ENCODE measurements around the gene TAX1BP3. TPM values are rescaled to one million over a fixed set of nuclear protein-coding genes. Genes with fewer than 3 reads are reported as not detected.
A peak's percentile ranks its signal among the peaks of the same experiment; 100 is the strongest.

TAX1BP3 gene
- total and polyA plus RNA-seq, 2 of the 13 experiments (the other 11 are each of a cell fraction or from before 2014, with no cell fraction given), result 16.7 to 45.1 TPM

DNA sequence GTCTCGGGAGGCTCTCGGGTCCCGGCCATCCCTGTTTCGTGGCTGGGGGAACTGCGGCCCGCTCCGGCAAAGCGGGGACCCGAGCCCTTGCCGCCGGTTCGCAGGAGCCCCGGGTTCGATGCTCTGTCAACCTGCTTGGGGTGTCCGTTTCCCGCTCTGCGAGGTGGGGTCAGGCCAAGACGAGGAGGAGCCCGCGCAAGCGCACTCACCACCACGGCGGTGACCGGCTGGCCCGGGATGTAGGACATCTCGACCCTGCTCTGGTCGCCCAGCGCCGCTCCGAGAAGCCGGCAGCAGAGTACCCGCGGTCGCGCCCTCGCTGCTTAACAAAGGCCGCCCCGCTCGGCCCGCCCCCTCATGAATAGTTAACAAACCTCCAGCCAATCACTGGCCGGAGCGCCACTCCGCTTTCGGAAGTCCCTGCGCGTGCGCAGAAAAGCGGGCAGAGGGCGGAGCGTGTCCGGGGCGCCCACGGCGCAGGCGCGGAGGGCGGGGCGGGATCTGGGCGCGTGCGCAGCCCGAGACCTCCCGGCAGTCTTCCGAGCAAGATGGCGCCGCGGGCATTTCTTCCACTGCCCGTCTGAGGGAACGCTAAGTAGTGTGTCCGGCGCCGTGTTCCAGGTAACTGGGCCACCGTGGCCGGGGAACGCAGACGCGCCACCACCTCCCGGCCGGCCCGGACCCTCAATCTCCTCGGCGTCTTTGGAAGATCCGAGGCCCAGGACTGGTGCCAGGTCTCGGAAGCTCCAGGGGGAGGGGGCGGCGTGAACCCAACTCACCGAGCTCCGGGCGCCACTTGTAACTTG lies at the start of gene TAX1BP3, which contains the start of gene EMC6 (continued):
- TF ChIP-seq, protein P1, sequence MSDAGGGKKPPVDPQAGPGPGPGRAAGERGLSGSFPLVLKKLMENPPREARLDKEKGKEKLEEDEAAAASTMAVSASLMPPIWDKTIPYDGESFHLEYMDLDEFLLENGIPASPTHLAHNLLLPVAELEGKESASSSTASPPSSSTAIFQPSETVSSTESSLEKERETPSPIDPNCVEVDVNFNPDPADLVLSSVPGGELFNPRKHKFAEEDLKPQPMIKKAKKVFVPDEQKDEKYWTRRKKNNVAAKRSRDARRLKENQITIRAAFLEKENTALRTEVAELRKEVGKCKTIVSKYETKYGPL (CRISPR knock-in tag; IDR thresholded peaks at IDR 0.05), result no peak; the same call in 1 of the 2 replicates
- TF ChIP-seq BORCS8-MEF2B (CRISPR knock-in tag; IDR thresholded peaks at IDR 0.05) (peak; percentile 47; the same call in 1 of the 2 replicates), ZNF878 (CRISPR knock-in tag; IDR thresholded peaks at IDR 0.05) (no peak), ZFP37 (CRISPR knock-in tag; IDR thresholded peaks at IDR 0.05; ENCODE audit: borderline replicate concordance) (no peak; the same call in 1 of the 2 replicates), ZNF432 (CRISPR knock-in tag; IDR thresholded peaks at IDR 0.05; ENCODE audit: borderline replicate concordance) (no peak), SMYD3 (CRISPR knock-in tag; IDR thresholded peaks at IDR 0.05) (0 out of 2 replicates have a peak, but pooled peaks have one; percentile 67), ZNF460 (CRISPR knock-in tag; IDR thresholded peaks at IDR 0.05; ENCODE audit: borderline replicate concordance) (no peak), ZSCAN12 (CRISPR knock-in tag; IDR thresholded peaks at IDR 0.05) (peak; percentile 80; the same call in 1 of the 2 replicates), ZNF747 (CRISPR knock-in tag; IDR thresholded peaks at IDR 0.05; ENCODE audit: borderline replicate concordance) (no peak), GATA4 (IDR thresholded peaks at IDR 0.05; ENCODE audit: borderline replicate concordance, low read depth) (peak; percentile 88), ZNF329 (CRISPR knock-in tag; IDR thresholded peaks at IDR 0.05; ENCODE audit: low read depth) (0 out of 2 replicates have a peak, but pooled peaks have one; percentile 50), FOXC1 (CRISPR knock-in tag; IDR thresholded peaks at IDR 0.05; ENCODE audit: borderline replicate concordance) (peak; percentile 67; the same call in 1 of the 2 replicates), GATAD2A (CRISPR knock-in tag; IDR thresholded peaks at IDR 0.05) (no peak; the same call in 1 of the 2 replicates), HOXA5 (CRISPR knock-in tag; IDR thresholded peaks at IDR 0.05) (peak; percentile 66; the same call in 1 of the 2 replicates), ZFAT (CRISPR knock-in tag; conservative IDR thresholded peaks at IDR 0.05) (peak; percentile 80; the same call in 1 of the 2 replicates), JUN (CRISPR knock-in tag; IDR thresholded peaks at IDR 0.05) (peak; percentile 12; the same call in 1 of the 2 replicates), U2AF2 (IDR thresholded peaks at IDR 0.05; ENCODE audit: low read depth, low read length) (no peak), TGIF2 (CRISPR knock-in tag; IDR thresholded peaks at IDR 0.05) (peak; percentile 49; the same call in 1 of the 2 replicates)
- TF ChIP-seq, protein P2, sequence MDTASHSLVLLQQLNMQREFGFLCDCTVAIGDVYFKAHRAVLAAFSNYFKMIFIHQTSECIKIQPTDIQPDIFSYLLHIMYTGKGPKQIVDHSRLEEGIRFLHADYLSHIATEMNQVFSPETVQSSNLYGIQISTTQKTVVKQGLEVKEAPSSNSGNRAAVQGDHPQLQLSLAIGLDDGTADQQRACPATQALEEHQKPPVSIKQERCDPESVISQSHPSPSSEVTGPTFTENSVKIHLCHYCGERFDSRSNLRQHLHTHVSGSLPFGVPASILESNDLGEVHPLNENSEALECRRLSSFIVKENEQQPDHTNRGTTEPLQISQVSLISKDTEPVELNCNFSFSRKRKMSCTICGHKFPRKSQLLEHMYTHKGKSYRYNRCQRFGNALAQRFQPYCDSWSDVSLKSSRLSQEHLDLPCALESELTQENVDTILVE (CRISPR knock-in tag; IDR thresholded peaks at IDR 0.05), result peak; percentile 47; the same call in 1 of the 2 replicates
- TF ChIP-seq, protein P3, sequence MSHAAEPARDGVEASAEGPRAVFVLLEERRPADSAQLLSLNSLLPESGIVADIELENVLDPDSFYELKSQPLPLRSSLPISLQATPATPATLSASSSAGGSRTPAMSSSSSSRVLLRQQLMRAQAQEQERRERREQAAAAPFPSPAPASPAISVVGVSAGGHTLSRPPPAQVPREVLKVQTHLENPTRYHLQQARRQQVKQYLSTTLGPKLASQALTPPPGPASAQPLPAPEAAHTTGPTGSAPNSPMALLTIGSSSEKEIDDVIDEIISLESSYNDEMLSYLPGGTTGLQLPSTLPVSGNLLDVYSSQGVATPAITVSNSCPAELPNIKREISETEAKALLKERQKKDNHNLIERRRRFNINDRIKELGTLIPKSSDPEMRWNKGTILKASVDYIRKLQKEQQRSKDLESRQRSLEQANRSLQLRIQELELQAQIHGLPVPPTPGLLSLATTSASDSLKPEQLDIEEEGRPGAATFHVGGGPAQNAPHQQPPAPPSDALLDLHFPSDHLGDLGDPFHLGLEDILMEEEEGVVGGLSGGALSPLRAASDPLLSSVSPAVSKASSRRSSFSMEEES (CRISPR knock-in tag; IDR thresholded peaks at IDR 0.05), result 0 out of 2 replicates have a peak, but pooled peaks have one; percentile 22
- TF ChIP-seq, protein P4, sequence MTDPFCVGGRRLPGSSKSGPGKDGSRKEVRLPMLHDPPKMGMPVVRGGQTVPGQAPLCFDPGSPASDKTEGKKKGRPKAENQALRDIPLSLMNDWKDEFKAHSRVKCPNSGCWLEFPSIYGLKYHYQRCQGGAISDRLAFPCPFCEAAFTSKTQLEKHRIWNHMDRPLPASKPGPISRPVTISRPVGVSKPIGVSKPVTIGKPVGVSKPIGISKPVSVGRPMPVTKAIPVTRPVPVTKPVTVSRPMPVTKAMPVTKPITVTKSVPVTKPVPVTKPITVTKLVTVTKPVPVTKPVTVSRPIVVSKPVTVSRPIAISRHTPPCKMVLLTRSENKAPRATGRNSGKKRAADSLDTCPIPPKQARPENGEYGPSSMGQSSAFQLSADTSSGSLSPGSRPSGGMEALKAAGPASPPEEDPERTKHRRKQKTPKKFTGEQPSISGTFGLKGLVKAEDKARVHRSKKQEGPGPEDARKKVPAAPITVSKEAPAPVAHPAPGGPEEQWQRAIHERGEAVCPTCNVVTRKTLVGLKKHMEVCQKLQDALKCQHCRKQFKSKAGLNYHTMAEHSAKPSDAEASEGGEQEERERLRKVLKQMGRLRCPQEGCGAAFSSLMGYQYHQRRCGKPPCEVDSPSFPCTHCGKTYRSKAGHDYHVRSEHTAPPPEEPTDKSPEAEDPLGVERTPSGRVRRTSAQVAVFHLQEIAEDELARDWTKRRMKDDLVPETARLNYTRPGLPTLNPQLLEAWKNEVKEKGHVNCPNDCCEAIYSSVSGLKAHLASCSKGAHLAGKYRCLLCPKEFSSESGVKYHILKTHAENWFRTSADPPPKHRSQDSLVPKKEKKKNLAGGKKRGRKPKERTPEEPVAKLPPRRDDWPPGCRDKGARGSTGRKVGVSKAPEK (CRISPR knock-in tag; IDR thresholded peaks at IDR 0.05; ENCODE audit: borderline replicate concordance), result no peak
- TF ChIP-seq, protein P5, sequence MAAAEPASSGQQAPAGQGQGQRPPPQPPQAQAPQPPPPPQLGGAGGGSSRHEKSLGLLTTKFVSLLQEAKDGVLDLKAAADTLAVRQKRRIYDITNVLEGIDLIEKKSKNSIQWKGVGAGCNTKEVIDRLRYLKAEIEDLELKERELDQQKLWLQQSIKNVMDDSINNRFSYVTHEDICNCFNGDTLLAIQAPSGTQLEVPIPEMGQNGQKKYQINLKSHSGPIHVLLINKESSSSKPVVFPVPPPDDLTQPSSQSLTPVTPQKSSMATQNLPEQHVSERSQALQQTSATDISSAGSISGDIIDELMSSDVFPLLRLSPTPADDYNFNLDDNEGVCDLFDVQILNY (CRISPR knock-in tag; conservative IDR thresholded peaks at IDR 0.05), result peak; percentile 77
